GM20000 (cell line): Measurements from ENCODE around the gene WARS2.
A peak's percentile ranks its signal among the peaks of the same experiment; 100 is the strongest.

Experiments used
- DNase-seq: peaks from one replicate; pipeline ENCODE4 v3.0.0; 2012; ENCODE audit warnings: low spot score
- CTCF ChIP-seq: IDR thresholded peaks from 2 replicates; pipeline ENCODE4 v1.5.1; 2012; ENCODE audit warnings: mild to moderate bottlenecking, control low read depth; ENCODE audit errors: extremely low read depth, missing control alignments

Gene WARS2

GRCh38 chr1:118982266-118982665, 158.2 kb downstream of the WARS2 start:
- no peak for TF ChIP-seq CTCF
- DNase-seq = peak; percentile 11

GRCh38 chr1:118981436-118981835, 159.0 kb downstream of the WARS2 start:
- TF ChIP-seq CTCF = no peak
- peak; percentile 18 for DNase-seq
